HepG2 (cell line): Measurements from ENCODE around the gene FKBP1B. TPM values are rescaled to one million over a fixed set of nuclear protein-coding genes. Genes with fewer than 3 reads are reported as not detected.

ENCODE experiments used
- BATF2 ChIP-seq: sonication (generic); formaldehyde crosslinking; IDR thresholded peaks from 2 replicates; pipeline ENCODE4 v1.8.0; 2022; ENCODE audit warnings: mild to moderate bottlenecking, missing genetic modification reagents, moderate library complexity
- CBX1 ChIP-seq: IDR thresholded peaks from one replicate; pipeline ENCODE4 v1.6.1; 2016; ENCODE audit warnings: antibody characterized with exemption, low read depth
- LBX2 ChIP-seq: sonication (generic); formaldehyde crosslinking; IDR thresholded peaks from 2 replicates; pipeline ENCODE4 v1.5.0; 2020; ENCODE audit warnings: missing genetic modification reagents, mild to moderate bottlenecking, borderline replicate concordance
- MTERF4 ChIP-seq: sonication (generic); formaldehyde crosslinking; IDR thresholded peaks from 2 replicates; pipeline ENCODE4 v1.8.0; 2023; ENCODE audit warnings: mild to moderate bottlenecking, missing genetic modification reagents
- NFRKB ChIP-seq: fragments of 450-650 bp; IDR thresholded peaks from 2 replicates; pipeline ENCODE4 v1.6.1; 2017
- NONO ChIP-seq, 2 experiments: fragments of 450-650 bp in 1 of 2; sonication (generic) in 1 of 2; formaldehyde crosslinking in 1 of 2; IDR thresholded peaks in 1 of 2; conservative IDR thresholded peaks in 1 of 2; 2 replicates each; pipeline versions ENCODE4 v1.6.1 to v1.8.0; 2017 to 2022; ENCODE audit warnings: mild to moderate bottlenecking in 1 of 2, missing genetic modification reagents in 1 of 2, moderate library complexity in 1 of 2
- PHF8 ChIP-seq: sonication (generic); formaldehyde crosslinking; IDR thresholded peaks from 2 replicates; pipeline ENCODE4 v1.5.0; 2020; ENCODE audit warnings: missing genetic modification reagents
- POLR2AphosphoS5 ChIP-seq: IDR thresholded peaks from 2 replicates; pipeline ENCODE4 v1.6.1; 2012; ENCODE audit warnings: low read depth, low read length
- RNF2 ChIP-seq: fragments of 450-650 bp; conservative IDR thresholded peaks from 2 replicates; pipeline ENCODE4 v1.6.1; 2016; ENCODE audit warnings: low read depth
- RXRA ChIP-seq: sonication (generic); formaldehyde crosslinking; IDR thresholded peaks from 2 replicates; pipeline ENCODE4 v1.5.1; 2020; ENCODE audit warnings: missing genetic modification reagents
- SIN3B ChIP-seq: fragments of 150-350 bp; IDR thresholded peaks from 2 replicates; pipeline ENCODE4 v1.6.1; 2014; ENCODE audit warnings: low read length
- SIX1 ChIP-seq: sonication (generic); formaldehyde crosslinking; IDR thresholded peaks from 2 replicates; pipeline ENCODE4 v1.4.0; 2020; ENCODE audit warnings: missing genetic modification reagents, borderline replicate concordance
- SP4 ChIP-seq: sonication (generic); formaldehyde crosslinking; IDR thresholded peaks from 2 replicates; pipeline ENCODE4 v1.8.1; 2023; ENCODE audit warnings: mild to moderate bottlenecking, missing genetic modification reagents
- SRSF1 ChIP-seq: fragments of 200-400 bp; formaldehyde crosslinking; optimal IDR thresholded peaks from 2 replicates; pipeline ENCODE3; 2017; ENCODE audit warnings: mild to moderate bottlenecking, low read depth, low read length, moderate library complexity
- TMF1 ChIP-seq: sonication (generic); formaldehyde crosslinking; IDR thresholded peaks from 2 replicates; pipeline ENCODE4 v1.8.1; 2022; ENCODE audit warnings: low read depth, missing genetic modification reagents
- ZBTB20 ChIP-seq: sonication (generic); formaldehyde crosslinking; IDR thresholded peaks from 2 replicates; pipeline ENCODE4 v1.8.1; 2023; ENCODE audit warnings: missing genetic modification reagents, low read depth, mild to moderate bottlenecking, borderline replicate concordance
- ZC3H13 ChIP-seq: sonication (generic); formaldehyde crosslinking; IDR thresholded peaks from 2 replicates; pipeline ENCODE4 v1.8.1; 2023; ENCODE audit warnings: mild to moderate bottlenecking, missing genetic modification reagents, moderate library complexity
- ZNF10 ChIP-seq: sonication (generic); formaldehyde crosslinking; IDR thresholded peaks from 2 replicates; pipeline ENCODE4 v1.4.0; 2020; ENCODE audit warnings: mild to moderate bottlenecking, low read depth, missing genetic modification reagents, borderline replicate concordance
- ZNF12 ChIP-seq: sonication (generic); formaldehyde crosslinking; IDR thresholded peaks from 2 replicates; pipeline ENCODE4 v1.5.0; 2020; ENCODE audit warnings: missing genetic modification reagents
- ZNF317 ChIP-seq: sonication (generic); formaldehyde crosslinking; IDR thresholded peaks from 2 replicates; pipeline ENCODE4 v1.5.0; 2020; ENCODE audit warnings: mild to moderate bottlenecking, missing genetic modification reagents
- ZNF367 ChIP-seq: sonication (generic); formaldehyde crosslinking; IDR thresholded peaks from 2 replicates; pipeline ENCODE4 v1.4.0; 2020; ENCODE audit warnings: missing genetic modification reagents, borderline replicate concordance
- ZNF496 ChIP-seq: sonication (generic); formaldehyde crosslinking; IDR thresholded peaks from 2 replicates; pipeline ENCODE4 v1.8.1; 2023; ENCODE audit warnings: mild to moderate bottlenecking, moderate library complexity, missing genetic modification reagents; ENCODE audit not compliant: insufficient replicate concordance
- ZNF552 ChIP-seq: sonication (generic); formaldehyde crosslinking; IDR thresholded peaks from 2 replicates; pipeline ENCODE4 v1.9.0; 2022; ENCODE audit warnings: missing genetic modification reagents, mild to moderate bottlenecking, borderline replicate concordance
- ZNF615 ChIP-seq: sonication (generic); formaldehyde crosslinking; IDR thresholded peaks from 2 replicates; pipeline ENCODE4 v1.5.0; 2020; ENCODE audit warnings: mild to moderate bottlenecking, missing genetic modification reagents, borderline replicate concordance
- ZNF629 ChIP-seq: sonication (generic); formaldehyde crosslinking; conservative IDR thresholded peaks from 2 replicates; pipeline ENCODE4 v1.5.0; 2020; ENCODE audit warnings: missing genetic modification reagents
- ZNF772 ChIP-seq: sonication (generic); formaldehyde crosslinking; IDR thresholded peaks from 2 replicates; pipeline ENCODE4 v1.5.0; 2020; ENCODE audit warnings: mild to moderate bottlenecking, missing genetic modification reagents
- ZNF841 ChIP-seq: sonication (generic); formaldehyde crosslinking; IDR thresholded peaks from 2 replicates; pipeline ENCODE4 v1.8.1; 2023; ENCODE audit warnings: missing genetic modification reagents, borderline replicate concordance
- ZSCAN5A ChIP-seq: sonication (generic); formaldehyde crosslinking; IDR thresholded peaks from 2 replicates; pipeline ENCODE4 v1.8.0; 2022; ENCODE audit warnings: mild to moderate bottlenecking, missing genetic modification reagents, borderline replicate concordance
- polyA plus RNA-seq, 8 experiments: library from polyadenylated mRNA; depleted of rRNA in 3 of 8; stranded (reverse) in 7 of 8; unstranded in 1 of 8; fragments of >200 nt; fragmentation: Illumina TruSeq in 4 of 8; extraction: Trizol in 4 of 8; gene quantifications; 2 replicates each; pipeline versions ENCODE4 v1.2.1 to v1.2.3, GENCODE V29; 2011 to 2016; ENCODE audit warnings: low read depth in 4 of 8, missing spikeins in 1 of 8, mixed read lengths in 1 of 8; ENCODE audit not compliant: insufficient read depth in 1 of 8
- total RNA-seq, 5 experiments: library from RNA; depleted of rRNA; stranded (reverse); fragments of >200 nt; fragmentation: Illumina TruSeq; extraction: Trizol; gene quantifications; 2 replicates each; pipeline ENCODE4 v1.2.3, GENCODE V29; 2016; ENCODE audit warnings: low read depth in 1 of 5

FKBP1B gene
- total and polyA plus RNA-seq, 2 of the 13 experiments (the other 11 are each of a cell fraction or from before 2014, with no cell fraction given) = 35.2 to 96.3 TPM

- TF ChIP-seq ZNF12 (CRISPR knock-in tag) (0 out of 2 replicates have a peak, but pooled peaks have one; percentile 35), NONO (IDR thresholded peaks at IDR 0.05) (no peak), NONO (CRISPR knock-in tag; conservative IDR thresholded peaks at IDR 0.05) (0 out of 2 replicates have a peak, but pooled peaks have one; percentile 10), ZNF615 (CRISPR knock-in tag) (no peak), ZNF772 (0 out of 2 replicates have a peak, but pooled peaks have one; percentile 21), MTERF4 (CRISPR knock-in tag) (peak; percentile 70), ZNF629 (CRISPR knock-in tag) (no peak), ZSCAN5A (CRISPR knock-in tag) (no peak), ZNF10 (CRISPR knock-in tag) (no peak), SIN3B (no peak), POLR2AphosphoS5 (peak; percentile 83), NFRKB (no peak), ZNF317 (CRISPR knock-in tag) (no peak), CBX1 (no peak), RNF2 (no peak), BATF2 (CRISPR knock-in tag) (no peak), ZNF367 (CRISPR knock-in tag) (no peak), TMF1 (CRISPR knock-in tag) (no peak), PHF8 (peak; percentile 65), ZNF552 (no peak), ZNF841 (CRISPR knock-in tag) (no peak), SP4 (peak; percentile 93), ZBTB20 (CRISPR knock-in tag) (no peak), SIX1 (CRISPR knock-in tag) (no peak), LBX2 (no peak), ZNF496 (CRISPR knock-in tag) (no peak), RXRA (no peak), ZC3H13 (no peak; the same call in 1 of the 2 replicates), SRSF1 (no peak)
Measured at GRCh38 chr2:24049485-24050021, at the start of gene FKBP1B (continued).
